A549 (cell line): ENCODE results near the gene FBXO15. TPM values are rescaled to one million over a fixed set of nuclear protein-coding genes. Genes with fewer than 3 reads are reported as not detected.

Experiments used
- ATAC-seq, 2 experiments: fragments of 200-7000 bp in 1 of 2; fragments of >200 bp in 1 of 2; cut with Nextera tagmentation in 1 of 2; cut with Tn5 transposase in 1 of 2; 3 replicates each; pipeline versions ENCODE4 v1.8.0 to v1.9.1; 2018 to 2020; ENCODE audit warnings: mild to moderate bottlenecking in 1 of 2, moderate library complexity in 1 of 2
- CTCF ChIA-PET: fragments of 300-600 bp; sonication (Branson Sonifier 250); formaldehyde crosslinking; extraction: SDS; loops from one replicate; lab custom pipeline; 2021; ENCODE audit warnings: antibody characterized with exemption, inconsistent platforms; lab: Yijun Ruan, JAX
- POLR2A ChIA-PET: fragments of 350-600 bp; formaldehyde crosslinking; extraction: SDS; loops from one replicate; lab custom pipeline; 2021; ENCODE audit warnings: antibody characterized with exemption, inconsistent platforms; lab: Yijun Ruan, JAX
- DNase-seq, 2 experiments: peaks; one replicate each; pipeline versions ENCODE4 v3.0.0 to v3.0.0-alpha.2; 2011 to 2016; ENCODE audit warnings: low read depth in 1 of 2, low spot score in 1 of 2
- FAIRE-seq: peaks from 2 replicates; lab custom pipeline; 2011; peaks lifted over from hg19 to GRCh38; lab: Jason Lieb, UNC
- H3K27ac ChIP-seq, 2 experiments: fragments of >200 bp; sonication (Bioruptor Twin); formaldehyde crosslinking; 3 replicates each; pipeline ENCODE4 v1.5.1; 2016 to 2017
- H3K4me1 ChIP-seq: fragments of >200 bp; sonication (Bioruptor Twin); formaldehyde crosslinking; 3 replicates; pipeline ENCODE4 v1.6.1; 2016
- H3K4me2 ChIP-seq: fragments of >200 bp; sonication (Bioruptor Twin); formaldehyde crosslinking; 3 replicates; pipeline ENCODE4 v1.6.1; 2016
- H3K4me3 ChIP-seq: fragments of >200 bp; sonication (Bioruptor Twin); formaldehyde crosslinking; 3 replicates; pipeline ENCODE4 v1.5.1; 2016
- H3K9me3 ChIP-seq: fragments of >200 bp; sonication (Bioruptor Twin); formaldehyde crosslinking; 3 replicates; pipeline ENCODE4 v1.6.1; 2016
- BHLHE40 ChIP-seq: IDR thresholded peaks from 2 replicates; pipeline ENCODE4 v1.6.1; 2012; ENCODE audit warnings: low read depth, low read length, inconsistent platforms
- CHD2 ChIP-seq: fragments of 150-350 bp; IDR thresholded peaks from 2 replicates; pipeline ENCODE4 v1.6.1; 2014; ENCODE audit warnings: low read length; ENCODE audit not compliant: partially characterized antibody
- CHD4 ChIP-seq: fragments of 200-600 bp; sonication (generic); IDR thresholded peaks from 2 replicates; pipeline ENCODE4 v1.6.1; 2016; ENCODE audit warnings: antibody characterized with exemption, mild to moderate bottlenecking, borderline replicate concordance
- EHF ChIP-seq: fragments of 250-450 bp; sonication (Bioruptor Pico); IDR thresholded peaks from 2 replicates; pipeline ENCODE4 v1.5.0; 2020; ENCODE audit warnings: mild to moderate bottlenecking
- EHMT2 ChIP-seq: fragments of 200-600 bp; sonication (generic); IDR thresholded peaks from 2 replicates; pipeline ENCODE4 v1.6.1; 2016; ENCODE audit warnings: antibody characterized with exemption, low read depth, mild to moderate bottlenecking, moderate library complexity
- FOSL2 ChIP-seq, 2 experiments: fragments of 450-650 bp in 1 of 2; fragments of >200 bp in 1 of 2; sonication (Bioruptor Twin) in 1 of 2; formaldehyde crosslinking; IDR thresholded peaks; 2 replicates each; pipeline versions ENCODE4 v1.5.0 to v1.6.1; 2016 to 2020; ENCODE audit warnings: mild to moderate bottlenecking in 1 of 2, moderate library complexity in 1 of 2
- GATA3 ChIP-seq: IDR thresholded peaks from 2 replicates; pipeline ENCODE4 v1.6.1; 2012; ENCODE audit warnings: borderline replicate concordance
- HOXB5 ChIP-seq: fragments of 250-450 bp; sonication (Bioruptor Pico); IDR thresholded peaks from 2 replicates; pipeline ENCODE4 v1.5.0; 2020; ENCODE audit warnings: mild to moderate bottlenecking, moderate library complexity
- KDM1A ChIP-seq: fragments of 200-600 bp; sonication (generic); IDR thresholded peaks from 2 replicates; pipeline ENCODE4 v1.6.1; 2016; ENCODE audit warnings: low read depth, mild to moderate bottlenecking
- MAFK ChIP-seq: fragments of 450-650 bp; IDR thresholded peaks from 2 replicates; pipeline ENCODE4 v1.6.1; 2014; ENCODE audit not compliant: partially characterized antibody
- NR3C1 ChIP-seq: fragments of >200 bp; sonication (Bioruptor Twin); formaldehyde crosslinking; IDR thresholded peaks from 3 replicates; pipeline ENCODE4 v1.6.1; 2017
- PHF8 ChIP-seq: fragments of 200-600 bp; sonication (generic); IDR thresholded peaks from 2 replicates; pipeline ENCODE4 v1.6.1; 2016; ENCODE audit warnings: low read depth, mild to moderate bottlenecking, antibody characterized with exemption, moderate library complexity, borderline replicate concordance
- POLR2AphosphoS2 ChIP-seq: conservative IDR thresholded peaks from 2 replicates; pipeline ENCODE4 v1.6.1; 2012; ENCODE audit warnings: low read length, improper control_type of control experiment, inconsistent platforms
- RAD21 ChIP-seq, 2 experiments: fragments of >200 bp in 1 of 2; sonication (Bioruptor Twin) in 1 of 2; formaldehyde crosslinking in 1 of 2; IDR thresholded peaks in 1 of 2; conservative IDR thresholded peaks in 1 of 2; 2 replicates in 1 of 2; 3 replicates in 1 of 2; pipeline ENCODE4 v1.6.1; 2012 to 2018; ENCODE audit warnings: inconsistent platforms in 1 of 2
- RFX5 ChIP-seq: fragments of 450-650 bp; IDR thresholded peaks from 2 replicates; pipeline ENCODE4 v1.7.1; 2014; ENCODE audit warnings: antibody characterized with exemption, mild to moderate bottlenecking, moderate library complexity
- SMC3 ChIP-seq: fragments of >200 bp; sonication (Bioruptor Twin); formaldehyde crosslinking; IDR thresholded peaks from 3 replicates; pipeline ENCODE4 v1.6.1; 2018; ENCODE audit warnings: inconsistent platforms
- ZSCAN20 ChIP-seq: fragments of 250-450 bp; sonication (Bioruptor Pico); IDR thresholded peaks from 2 replicates; pipeline ENCODE4 v1.8.0; 2022; ENCODE audit warnings: mild to moderate bottlenecking, moderate library complexity
- WGBS: methylation state at CpG from one replicate; pipeline ENCODE4 v1.1.6; 2017; ENCODE audit errors: missing lambda C conversion rate; 5-methylcytosine and 5-hydroxymethylcytosine counted together
- polyA plus RNA-seq, 4 experiments: library from polyadenylated mRNA; depleted of rRNA in 3 of 4; stranded (reverse); fragments of >200 nt; fragmentation: RNase III in 1 of 4; extraction: RNeasy Plus Mini Kit Qiagen cat#74134 plus additional on column Dnase treatment in 1 of 4; gene quantifications; 2 replicates in 3 of 4; 3 replicates in 1 of 4; pipeline ENCODE4 v1.2.3, GENCODE V29; 2011 to 2017
- TF ChIP-seq, protein P1 (sequence below): fragments of 250-450 bp; sonication (Bioruptor Pico); IDR thresholded peaks from 2 replicates; pipeline ENCODE4 v1.5.0; 2020; ENCODE audit warnings: low read depth, mild to moderate bottlenecking, moderate library complexity
- TF ChIP-seq, protein P2 (sequence below): fragments of >200 bp; sonication (Bioruptor Twin); formaldehyde crosslinking; IDR thresholded peaks from 3 replicates; pipeline ENCODE4 v1.6.1; 2016
- TF ChIP-seq, protein P3 (sequence below): fragments of 150-350 bp; IDR thresholded peaks from 2 replicates; pipeline ENCODE4 v1.6.1; 2014; ENCODE audit warnings: low read depth, mild to moderate bottlenecking, low read length

The FBXO15 gene
- polyA plus RNA-seq, 2 of the 4 experiments (the other 2 are of a cell fraction), result 1.3 to 2.3 TPM

DNA sequence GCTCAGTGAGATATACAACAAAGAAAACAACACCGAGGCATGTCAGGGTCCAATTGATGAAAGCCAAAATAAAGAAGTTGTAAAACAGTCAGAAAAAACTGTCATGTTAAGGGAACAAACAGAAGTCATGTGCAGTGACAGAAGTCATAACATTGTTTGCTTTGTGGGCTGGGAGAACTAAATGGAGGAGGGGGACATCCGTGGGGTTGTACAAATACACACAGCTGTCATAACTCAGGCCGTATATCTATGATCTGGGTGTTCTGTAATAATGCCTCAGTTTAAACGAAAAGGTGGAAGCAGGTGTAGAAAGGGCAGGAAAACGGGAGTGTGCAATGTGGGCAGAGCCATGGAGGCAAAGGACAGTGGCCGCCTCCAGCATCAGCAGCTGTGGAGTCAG, 28.0 kb upstream of the FBXO15 start:
- TF ChIP-seq HOXB5 (CRISPR knock-in tag) (no peak), ZSCAN20 (CRISPR knock-in tag) (no peak), KDM1A (no peak), CHD2 (no peak), NR3C1 (no peak)
- TF ChIP-seq, protein P1, sequence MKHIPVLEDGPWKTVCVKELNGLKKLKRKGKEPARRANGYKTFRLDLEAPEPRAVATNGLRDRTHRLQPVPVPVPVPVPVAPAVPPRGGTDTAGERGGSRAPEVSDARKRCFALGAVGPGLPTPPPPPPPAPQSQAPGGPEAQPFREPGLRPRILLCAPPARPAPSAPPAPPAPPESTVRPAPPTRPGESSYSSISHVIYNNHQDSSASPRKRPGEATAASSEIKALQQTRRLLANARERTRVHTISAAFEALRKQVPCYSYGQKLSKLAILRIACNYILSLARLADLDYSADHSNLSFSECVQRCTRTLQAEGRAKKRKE (CRISPR knock-in tag), result no peak
- TF ChIP-seq, protein P2, sequence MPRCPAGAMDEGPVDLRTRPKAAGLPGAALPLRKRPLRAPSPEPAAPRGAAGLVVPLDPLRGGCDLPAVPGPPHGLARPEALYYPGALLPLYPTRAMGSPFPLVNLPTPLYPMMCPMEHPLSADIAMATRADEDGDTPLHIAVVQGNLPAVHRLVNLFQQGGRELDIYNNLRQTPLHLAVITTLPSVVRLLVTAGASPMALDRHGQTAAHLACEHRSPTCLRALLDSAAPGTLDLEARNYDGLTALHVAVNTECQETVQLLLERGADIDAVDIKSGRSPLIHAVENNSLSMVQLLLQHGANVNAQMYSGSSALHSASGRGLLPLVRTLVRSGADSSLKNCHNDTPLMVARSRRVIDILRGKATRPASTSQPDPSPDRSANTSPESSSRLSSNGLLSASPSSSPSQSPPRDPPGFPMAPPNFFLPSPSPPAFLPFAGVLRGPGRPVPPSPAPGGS, result no peak
- ChIA-PET POLR2A (no interaction called here), CTCF (interaction anchor here (1.5 kb wide), 1 partner anchor 167 kb away, joined by 4 read pairs; no protein-coding TSS in a partner anchor)
- 26% methylated on average over 6 of the region's 6 CpGs for WGBS
- H3K4me1 ChIP-seq, result 0 out of 3 replicates have a peak, but pooled peaks cover 4% of the 10 kb centered on the region
- FAIRE-seq (no peak), ATAC-seq (no peak), DNase-seq (no peak)
- no peak overlapping the region for H3K4me3 ChIP-seq
- H3K27ac ChIP-seq, result no peak overlapping the region
- no peaks in the 10 kb centered on the region for H3K9me3 ChIP-seq
- no peak overlapping the region for H3K4me2 ChIP-seq

DNA sequence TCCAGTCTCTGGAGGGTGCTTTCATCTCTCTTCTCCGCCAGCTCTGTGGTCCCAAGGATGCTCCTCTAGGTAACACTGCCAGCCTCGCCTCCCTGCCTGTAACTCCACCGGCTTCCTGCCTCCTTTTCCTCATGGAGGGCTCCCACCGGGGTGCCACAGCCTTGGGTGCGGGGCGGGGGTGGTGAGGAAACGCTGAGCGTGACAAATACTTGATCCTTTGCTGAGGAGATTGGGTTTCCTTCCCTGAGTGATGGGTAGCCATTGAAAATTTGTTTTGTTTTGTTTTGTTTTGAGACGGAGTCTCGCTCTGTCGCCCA, 25.8 kb upstream of the FBXO15 start:
- FAIRE-seq (no peak), ATAC-seq (no peak; a peak in 1 of 6 replicates)
- WGBS, result 66% methylated on average over 7 of the region's 11 CpGs
- no peaks in the 10 kb centered on the region for H3K9me3 ChIP-seq
- no peak for TF ChIP-seq POLR2AphosphoS2
- no peak for TF ChIP-seq CHD4
- no peak for TF ChIP-seq BHLHE40
- TF ChIP-seq EHMT2, result no peak
- no peak for TF ChIP-seq RFX5
- TF ChIP-seq, protein P1 (CRISPR knock-in tag), result no peak
- TF ChIP-seq, protein P3, sequence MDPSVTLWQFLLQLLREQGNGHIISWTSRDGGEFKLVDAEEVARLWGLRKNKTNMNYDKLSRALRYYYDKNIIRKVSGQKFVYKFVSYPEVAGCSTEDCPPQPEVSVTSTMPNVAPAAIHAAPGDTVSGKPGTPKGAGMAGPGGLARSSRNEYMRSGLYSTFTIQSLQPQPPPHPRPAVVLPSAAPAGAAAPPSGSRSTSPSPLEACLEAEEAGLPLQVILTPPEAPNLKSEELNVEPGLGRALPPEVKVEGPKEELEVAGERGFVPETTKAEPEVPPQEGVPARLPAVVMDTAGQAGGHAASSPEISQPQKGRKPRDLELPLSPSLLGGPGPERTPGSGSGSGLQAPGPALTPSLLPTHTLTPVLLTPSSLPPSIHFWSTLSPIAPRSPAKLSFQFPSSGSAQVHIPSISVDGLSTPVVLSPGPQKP, result no peak
- TF ChIP-seq GATA3, result no peak
- TF ChIP-seq FOSL2 (IDR thresholded peaks at IDR 0.05), result no peak
- TF ChIP-seq FOSL2 (CRISPR knock-in tag; IDR thresholded peaks at IDR 0.05), result no peak
- TF ChIP-seq SMC3, result no peak
- TF ChIP-seq NR3C1, result no peak
- TF ChIP-seq KDM1A, result no peak
- no peak for TF ChIP-seq PHF8
- TF ChIP-seq MAFK, result no peak
- no peak for TF ChIP-seq EHF (CRISPR knock-in tag)
- TF ChIP-seq ZSCAN20 (CRISPR knock-in tag), result no peak
- TF ChIP-seq RAD21 (conservative IDR thresholded peaks at IDR 0.05 in 1 of 2, IDR thresholded peaks at IDR 0.05 in 1 of 2), result no peak
- TF ChIP-seq, all 56 proteins: peak for 0
- POLR2A ChIA-PET, result interaction anchor here (0.6 kb wide), 1 partner anchor 423 kb away, joined by 3 read pairs; no protein-coding TSS in a partner anchor
- H3K4me3 ChIP-seq, result no peak overlapping the region
- H3K4me1 ChIP-seq, result 0 out of 3 replicates have a peak, but pooled peaks cover 4% of the 10 kb centered on the region
- CTCF ChIA-PET, result no interaction called here
- no peak overlapping the region for H3K27ac ChIP-seq
- H3K4me2 ChIP-seq, result peak overlapping the region; percentile 75
- no peak for DNase-seq
